K562 (cell line): ENCODE measurements around the gene NUP214. TPM values are rescaled to one million over a fixed set of nuclear protein-coding genes. Genes with fewer than 3 reads are reported as not detected.

Experiments
- E4F1 ChIP-seq: fragments of 250-450 bp; sonication (Bioruptor Pico); IDR thresholded peaks from 2 replicates; pipeline ENCODE4 v1.5.0; 2021; ENCODE audit warnings: mild to moderate bottlenecking, borderline replicate concordance
- HMGXB4 ChIP-seq: sonication (generic); formaldehyde crosslinking; IDR thresholded peaks from 2 replicates; pipeline ENCODE4 v1.8.1; 2023; ENCODE audit warnings: mild to moderate bottlenecking, missing genetic modification reagents
- KDM5B ChIP-seq: fragments of 200-600 bp; sonication (generic); IDR thresholded peaks from 2 replicates; pipeline ENCODE4 v1.6.1; 2012; ENCODE audit warnings: low read depth, mild to moderate bottlenecking, moderate library complexity, low read length, control low read depth, inconsistent platforms; ENCODE audit not compliant: insufficient replicate concordance
- polyA plus RNA-seq, 8 experiments: library from polyadenylated mRNA; depleted of rRNA in 4 of 8; stranded (reverse) in 5 of 8; unstranded in 3 of 8; fragments of >200 nt; fragmentation: Nextera tagmentation in 2 of 8; fragmentation: Illumina TruSeq in 1 of 8; extraction: Ambion mirVana in 2 of 8; extraction: Trizol in 1 of 8; gene quantifications; 2 replicates each; pipeline versions ENCODE4 v1.2.1 to v1.2.3, GENCODE V29; 2011 to 2014; ENCODE audit warnings: inconsistent platforms in 1 of 8, missing spikeins in 1 of 8
- total RNA-seq, 7 experiments: library from RNA; depleted of rRNA in 6 of 7; stranded (reverse); fragments of >200 nt in 6 of 7; fragmentation: Illumina TruSeq in 2 of 7; extraction: Trizol in 2 of 7; gene quantifications; 2 replicates each; pipeline versions ENCODE4 v1.2.1 to v1.2.3, GENCODE V29; 2011 to 2021; ENCODE audit warnings: low replicate concordance in 1 of 7
- TF ChIP-seq, protein P1 (sequence below), 2 experiments: fragments of 450-650 bp in 1 of 2; IDR thresholded peaks; 2 replicates each; pipeline ENCODE4 v1.6.1; 2011 to 2017; ENCODE audit warnings: low read depth in 2 of 2, antibody characterized with exemption in 1 of 2, borderline replicate concordance in 1 of 2, low read length in 1 of 2, mild to moderate bottlenecking in 1 of 2, mixed read lengths in 1 of 2; ENCODE audit not compliant: control insufficient read depth in 1 of 2

NUP214 gene
- total and polyA plus RNA-seq, 9 of the 15 experiments (the other 6 are each of a cell fraction or from before 2014, with no cell fraction given): 56.9 to 332 (median 97.1) TPM

DNA sequence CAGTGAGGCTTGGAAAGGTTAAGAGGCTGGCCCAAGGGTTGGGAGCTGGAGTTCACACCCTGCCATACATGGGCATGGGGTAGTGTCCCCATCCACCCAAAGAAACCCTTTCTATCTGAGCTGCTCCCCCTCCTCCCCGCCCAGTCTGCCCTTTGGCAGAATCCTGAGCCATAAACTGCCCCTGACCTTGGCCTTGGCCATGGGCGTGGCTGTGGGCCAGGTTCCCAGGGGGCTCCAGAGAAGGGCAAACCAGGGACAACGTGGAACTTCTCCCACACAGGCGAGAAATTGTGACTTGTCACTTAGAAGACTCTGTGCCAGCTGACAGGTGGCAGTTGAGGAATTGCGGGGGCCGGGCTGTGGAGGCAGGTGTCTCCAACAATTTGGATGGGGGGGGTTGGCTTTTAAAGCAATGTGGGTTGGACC is 146.1 kb downstream of the NUP214 start (continued):
- TF ChIP-seq, protein P1, sequence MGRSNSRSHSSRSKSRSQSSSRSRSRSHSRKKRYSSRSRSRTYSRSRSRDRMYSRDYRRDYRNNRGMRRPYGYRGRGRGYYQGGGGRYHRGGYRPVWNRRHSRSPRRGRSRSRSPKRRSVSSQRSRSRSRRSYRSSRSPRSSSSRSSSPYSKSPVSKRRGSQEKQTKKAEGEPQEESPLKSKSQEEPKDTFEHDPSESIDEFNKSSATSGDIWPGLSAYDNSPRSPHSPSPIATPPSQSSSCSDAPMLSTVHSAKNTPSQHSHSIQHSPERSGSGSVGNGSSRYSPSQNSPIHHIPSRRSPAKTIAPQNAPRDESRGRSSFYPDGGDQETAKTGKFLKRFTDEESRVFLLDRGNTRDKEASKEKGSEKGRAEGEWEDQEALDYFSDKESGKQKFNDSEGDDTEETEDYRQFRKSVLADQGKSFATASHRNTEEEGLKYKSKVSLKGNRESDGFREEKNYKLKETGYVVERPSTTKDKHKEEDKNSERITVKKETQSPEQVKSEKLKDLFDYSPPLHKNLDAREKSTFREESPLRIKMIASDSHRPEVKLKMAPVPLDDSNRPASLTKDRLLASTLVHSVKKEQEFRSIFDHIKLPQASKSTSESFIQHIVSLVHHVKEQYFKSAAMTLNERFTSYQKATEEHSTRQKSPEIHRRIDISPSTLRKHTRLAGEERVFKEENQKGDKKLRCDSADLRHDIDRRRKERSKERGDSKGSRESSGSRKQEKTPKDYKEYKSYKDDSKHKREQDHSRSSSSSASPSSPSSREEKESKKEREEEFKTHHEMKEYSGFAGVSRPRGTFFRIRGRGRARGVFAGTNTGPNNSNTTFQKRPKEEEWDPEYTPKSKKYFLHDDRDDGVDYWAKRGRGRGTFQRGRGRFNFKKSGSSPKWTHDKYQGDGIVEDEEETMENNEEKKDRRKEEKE (IDR thresholded peaks at IDR 0.05; ENCODE audit: borderline replicate concordance in 1 of 2, control insufficient read depth in 1 of 2, low read depth in 2 of 2, low read length in 1 of 2): no peak
- TF ChIP-seq KDM5B (no peak), E4F1 (CRISPR knock-in tag) (no peak), HMGXB4 (CRISPR knock-in tag) (peak; percentile 63; the same call in 1 of the 2 replicates)
